ENCODE data around the gene SAMD9L. TPM values are rescaled to one million over a fixed set of nuclear protein-coding genes. Genes with fewer than 3 reads are reported as not detected.

SAMD9L gene
- polyA plus RNA-seq, 2 of the 4 experiments (the other 2 are of a cell fraction) = 0.44 to 1.5 TPM

- Histone ChIP-seq H3K4me1 (peaks cover 35% of the 10 kb centered on the region), H3K27ac (peak within 1 kb of the TSS; percentile 71 to 76), H3K9me3 (no peaks in the 10 kb centered on the region), H3K4me2 (peak within 1 kb of the TSS; percentile 70), H3K4me3 (peak within 1 kb of the TSS; percentile 40)
- ChIA-PET POLR2A (interaction anchor here (0.8 to 1.1 kb wide), 3 partner anchors 11 to 528 kb away, joined by 3 read pairs; partner anchors contain the start of gene FAM133B), CTCF (no interaction called here)
- TF ChIP-seq GATA3 (IDR thresholded peaks at IDR 0.05; ENCODE audit: borderline replicate concordance) (no peak), JUN (IDR thresholded peaks at IDR 0.05) (no peak), KDM5A (IDR thresholded peaks at IDR 0.05) (no peak), POLR2AphosphoS2 (conservative IDR thresholded peaks at IDR 0.05; ENCODE audit: low read length) (no peak), RNF2 (IDR thresholded peaks at IDR 0.05; ENCODE audit: borderline replicate concordance, low read depth) (no peak), POLR2A (IDR thresholded peaks at IDR 0.05; ENCODE audit: low read length) (no peak), RCOR1 (IDR thresholded peaks at IDR 0.05; ENCODE audit: low read depth, low read length) (no peak), FOSL2 (IDR thresholded peaks at IDR 0.05) (no peak), FOSL2 (CRISPR knock-in tag; IDR thresholded peaks at IDR 0.05) (no peak), HOXB5 (CRISPR knock-in tag; IDR thresholded peaks at IDR 0.05) (no peak), EP300 (IDR thresholded peaks at IDR 0.05) (no peak), EHMT2 (IDR thresholded peaks at IDR 0.05; ENCODE audit: low read depth) (no peak), SMC3 (IDR thresholded peaks at IDR 0.05) (no peak), NPAS2 (CRISPR knock-in tag; IDR thresholded peaks at IDR 0.05; ENCODE audit: borderline replicate concordance) (no peak)
- TF ChIP-seq, protein P1, sequence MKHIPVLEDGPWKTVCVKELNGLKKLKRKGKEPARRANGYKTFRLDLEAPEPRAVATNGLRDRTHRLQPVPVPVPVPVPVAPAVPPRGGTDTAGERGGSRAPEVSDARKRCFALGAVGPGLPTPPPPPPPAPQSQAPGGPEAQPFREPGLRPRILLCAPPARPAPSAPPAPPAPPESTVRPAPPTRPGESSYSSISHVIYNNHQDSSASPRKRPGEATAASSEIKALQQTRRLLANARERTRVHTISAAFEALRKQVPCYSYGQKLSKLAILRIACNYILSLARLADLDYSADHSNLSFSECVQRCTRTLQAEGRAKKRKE (CRISPR knock-in tag; IDR thresholded peaks at IDR 0.05; ENCODE audit: low read depth) = no peak
- TF ChIP-seq, protein P2, sequence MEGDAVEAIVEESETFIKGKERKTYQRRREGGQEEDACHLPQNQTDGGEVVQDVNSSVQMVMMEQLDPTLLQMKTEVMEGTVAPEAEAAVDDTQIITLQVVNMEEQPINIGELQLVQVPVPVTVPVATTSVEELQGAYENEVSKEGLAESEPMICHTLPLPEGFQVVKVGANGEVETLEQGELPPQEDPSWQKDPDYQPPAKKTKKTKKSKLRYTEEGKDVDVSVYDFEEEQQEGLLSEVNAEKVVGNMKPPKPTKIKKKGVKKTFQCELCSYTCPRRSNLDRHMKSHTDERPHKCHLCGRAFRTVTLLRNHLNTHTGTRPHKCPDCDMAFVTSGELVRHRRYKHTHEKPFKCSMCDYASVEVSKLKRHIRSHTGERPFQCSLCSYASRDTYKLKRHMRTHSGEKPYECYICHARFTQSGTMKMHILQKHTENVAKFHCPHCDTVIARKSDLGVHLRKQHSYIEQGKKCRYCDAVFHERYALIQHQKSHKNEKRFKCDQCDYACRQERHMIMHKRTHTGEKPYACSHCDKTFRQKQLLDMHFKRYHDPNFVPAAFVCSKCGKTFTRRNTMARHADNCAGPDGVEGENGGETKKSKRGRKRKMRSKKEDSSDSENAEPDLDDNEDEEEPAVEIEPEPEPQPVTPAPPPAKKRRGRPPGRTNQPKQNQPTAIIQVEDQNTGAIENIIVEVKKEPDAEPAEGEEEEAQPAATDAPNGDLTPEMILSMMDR (IDR thresholded peaks at IDR 0.05) = no peak
- DNase-seq (ENCODE audit: low read depth in 1 of 2, low spot score in 1 of 2) (peak; percentile 73 to 77), FAIRE-seq (no peak), ATAC-seq (peak; percentile 80 to 92)
- 2% methylated on average over 4 of the region's 4 CpGs for WGBS (ENCODE audit: missing lambda C conversion rate)
Observed at GRCh38 chr7:93117852-93118530, 30.2 kb downstream of the SAMD9L start, which contains the start of gene SAMD9. TSS of gene SAMD9 (minus strand) at chr7:93117979. CDS start at chr7:93106097, 11,882 bp downstream.

DNA sequence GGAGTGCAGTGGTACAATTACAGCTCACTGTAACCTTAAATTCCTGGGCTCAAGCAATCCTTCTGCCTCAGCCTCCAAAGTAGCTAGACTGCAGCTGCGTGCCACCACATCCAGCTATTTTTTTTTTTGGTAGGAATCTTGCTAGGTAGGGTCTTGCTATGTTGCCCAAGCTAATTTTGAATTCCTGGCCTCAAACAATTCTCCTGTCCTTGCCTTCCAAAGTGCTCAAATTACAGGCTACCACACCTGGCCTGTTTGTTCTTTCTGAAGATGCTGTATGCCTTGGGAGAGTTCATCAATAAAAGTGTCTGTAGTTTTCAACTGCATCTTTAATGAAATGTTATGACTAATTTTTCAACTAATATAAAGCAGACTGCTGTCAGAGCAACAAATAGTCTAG lies 30.9 kb downstream of the SAMD9L start:
- H3K4me3 ChIP-seq = peak overlapping the region; percentile 40
- peaks cover 35% of the 10 kb centered on the region for H3K4me1 ChIP-seq
- no peak for FAIRE-seq
- peak overlapping the region; percentile 70 for H3K4me2 ChIP-seq
- no peaks in the 10 kb centered on the region for H3K9me3 ChIP-seq
- peak in 1 of 2 experiments; percentile 39; a peak in 3 of 6 replicates for ATAC-seq
- no peak for TF ChIP-seq CEBPB (IDR thresholded peaks at IDR 0.05)
- no peak for TF ChIP-seq FOSB (CRISPR knock-in tag; IDR thresholded peaks at IDR 0.05)
- no peak for TF ChIP-seq HOXB13 (CRISPR knock-in tag; IDR thresholded peaks at IDR 0.05; ENCODE audit: low read depth)
- no peak for TF ChIP-seq HDAC2 (IDR thresholded peaks at IDR 0.05)
- no peak for TF ChIP-seq FOXS1 (CRISPR knock-in tag; IDR thresholded peaks at IDR 0.05)
- no peak for TF ChIP-seq FOSL2 (IDR thresholded peaks at IDR 0.05)
- TF ChIP-seq FOSL2 (CRISPR knock-in tag; IDR thresholded peaks at IDR 0.05) = no peak
- no peak for TF ChIP-seq SREBF2 (IDR thresholded peaks at IDR 0.05)
- no peak for TF ChIP-seq EHF (CRISPR knock-in tag; IDR thresholded peaks at IDR 0.05)
- DNase-seq (ENCODE audit: low read depth in 1 of 2, low spot score in 1 of 2) = no peak
- ChIA-PET CTCF (interaction anchor here (0.6 to 1.0 kb wide), 2 partner anchors 18 to 682 kb away, joined by 3 read pairs; no protein-coding TSS in a partner anchor), POLR2A (interaction anchor here (1.0 to 1.1 kb wide), 2 partner anchors 13 to 527 kb away, joined by 3 read pairs; partner anchors contain the start of gene FAM133B)
- H3K27ac ChIP-seq = peak overlapping the region; percentile 59 to 71; a peak in 5 of 6 replicates
- WGBS (ENCODE audit: missing lambda C conversion rate) = 39% methylated on average over 1 of the region's 1 CpG
